Measurements from ENCODE around the gene GFY. TPM values are rescaled to one million over a fixed set of nuclear protein-coding genes. Genes with fewer than 3 reads are reported as not detected.
A peak's percentile ranks its signal among the peaks of the same experiment; 100 is the strongest.

Gene GFY
- total and polyA plus RNA-seq, 9 of the 15 experiments (the other 6 are each of a cell fraction or from before 2014, with no cell fraction given), result 0.06 to 0.40 (median 0.19) TPM; not detected in 3

DNA sequence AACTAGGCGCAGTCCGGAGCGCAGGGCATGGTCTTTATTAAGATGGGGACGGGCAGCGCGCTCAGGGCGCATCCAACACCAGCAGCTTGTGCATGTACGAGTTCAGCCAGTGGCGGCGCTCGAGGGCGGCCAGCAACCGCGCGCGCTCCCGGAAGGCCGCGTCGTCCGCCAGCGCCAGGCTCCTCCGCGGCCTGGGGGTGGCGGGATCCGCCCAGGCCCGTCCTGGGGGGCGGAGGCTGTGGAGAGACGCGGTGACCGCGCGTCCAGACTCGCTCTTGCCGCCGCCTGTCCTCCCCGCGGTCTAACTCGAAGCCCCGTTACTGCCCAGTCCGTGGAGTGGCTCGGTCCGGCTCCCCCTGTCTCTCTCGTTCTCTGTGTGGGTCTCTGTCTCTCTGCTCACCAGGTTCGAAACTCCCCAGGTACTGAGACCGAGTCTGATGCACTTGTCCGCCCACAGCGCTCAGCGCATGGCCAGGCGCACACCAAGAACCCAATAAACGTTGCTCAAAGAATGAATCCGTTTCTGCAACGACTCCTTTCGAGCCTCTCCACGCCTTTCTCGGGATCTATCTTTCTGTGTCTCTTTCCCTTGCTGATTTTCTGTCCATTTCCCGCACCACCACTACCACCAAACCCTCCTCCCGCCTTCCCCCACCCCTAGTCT, 2.6 kb upstream of the GFY start (continued):
- TF ChIP-seq XRCC3 (IDR thresholded peaks at IDR 0.05) (no peak), SUPT5H (IDR thresholded peaks at IDR 0.05) (peak; percentile 61; the same call in 1 of the 2 replicates), ZNF589 (CRISPR knock-in tag; IDR thresholded peaks at IDR 0.05; ENCODE audit: low read depth) (peak; percentile 74), SMARCE1 (IDR thresholded peaks at IDR 0.05) (no peak), ZNF316 (IDR thresholded peaks at IDR 0.05) (no peak), MXI1 (IDR thresholded peaks at IDR 0.05; ENCODE audit: low read depth, low read length) (no peak), ZNF146 (CRISPR knock-in tag; IDR thresholded peaks at IDR 0.05; ENCODE audit: unreplicated experiment) (no peak), MEIS2 (IDR thresholded peaks at IDR 0.05; ENCODE audit: partially characterized antibody) (peak; percentile 6), GATAD2B (IDR thresholded peaks at IDR 0.05; ENCODE audit: borderline replicate concordance) (no peak; the same call in 1 of the 2 replicates), DACH1 (IDR thresholded peaks at IDR 0.05; ENCODE audit: partially characterized antibody) (no peak), FOXA3 (CRISPR knock-in tag; conservative IDR thresholded peaks at IDR 0.05 in 1 of 2, IDR thresholded peaks at IDR 0.05 in 1 of 2) (peak in 1 of 2 experiments; percentile 64; a peak in 1 of 4 replicates), ZKSCAN1 (IDR thresholded peaks at IDR 0.05; ENCODE audit: low read depth, low read length) (0 out of 2 replicates have a peak, but pooled peaks have one; percentile 29), MYC (IDR thresholded peaks at IDR 0.05; ENCODE audit: low read depth, low read length) (peak; percentile 71), MYC (CRISPR knock-in tag; IDR thresholded peaks at IDR 0.05; ENCODE audit: borderline replicate concordance, low read depth) (no peak), DMBX1 (CRISPR knock-in tag; IDR thresholded peaks at IDR 0.05; ENCODE audit: borderline replicate concordance) (peak; percentile 81), FOXJ2 (tag; IDR thresholded peaks at IDR 0.05) (no peak), HSF4 (CRISPR knock-in tag; IDR thresholded peaks at IDR 0.05; ENCODE audit: borderline replicate concordance) (no peak)
- TF ChIP-seq, protein P1, sequence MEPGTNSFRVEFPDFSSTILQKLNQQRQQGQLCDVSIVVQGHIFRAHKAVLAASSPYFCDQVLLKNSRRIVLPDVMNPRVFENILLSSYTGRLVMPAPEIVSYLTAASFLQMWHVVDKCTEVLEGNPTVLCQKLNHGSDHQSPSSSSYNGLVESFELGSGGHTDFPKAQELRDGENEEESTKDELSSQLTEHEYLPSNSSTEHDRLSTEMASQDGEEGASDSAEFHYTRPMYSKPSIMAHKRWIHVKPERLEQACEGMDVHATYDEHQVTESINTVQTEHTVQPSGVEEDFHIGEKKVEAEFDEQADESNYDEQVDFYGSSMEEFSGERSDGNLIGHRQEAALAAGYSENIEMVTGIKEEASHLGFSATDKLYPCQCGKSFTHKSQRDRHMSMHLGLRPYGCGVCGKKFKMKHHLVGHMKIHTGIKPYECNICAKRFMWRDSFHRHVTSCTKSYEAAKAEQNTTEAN (CRISPR knock-in tag; IDR thresholded peaks at IDR 0.05), result no peak
- TF ChIP-seq, protein P2, sequence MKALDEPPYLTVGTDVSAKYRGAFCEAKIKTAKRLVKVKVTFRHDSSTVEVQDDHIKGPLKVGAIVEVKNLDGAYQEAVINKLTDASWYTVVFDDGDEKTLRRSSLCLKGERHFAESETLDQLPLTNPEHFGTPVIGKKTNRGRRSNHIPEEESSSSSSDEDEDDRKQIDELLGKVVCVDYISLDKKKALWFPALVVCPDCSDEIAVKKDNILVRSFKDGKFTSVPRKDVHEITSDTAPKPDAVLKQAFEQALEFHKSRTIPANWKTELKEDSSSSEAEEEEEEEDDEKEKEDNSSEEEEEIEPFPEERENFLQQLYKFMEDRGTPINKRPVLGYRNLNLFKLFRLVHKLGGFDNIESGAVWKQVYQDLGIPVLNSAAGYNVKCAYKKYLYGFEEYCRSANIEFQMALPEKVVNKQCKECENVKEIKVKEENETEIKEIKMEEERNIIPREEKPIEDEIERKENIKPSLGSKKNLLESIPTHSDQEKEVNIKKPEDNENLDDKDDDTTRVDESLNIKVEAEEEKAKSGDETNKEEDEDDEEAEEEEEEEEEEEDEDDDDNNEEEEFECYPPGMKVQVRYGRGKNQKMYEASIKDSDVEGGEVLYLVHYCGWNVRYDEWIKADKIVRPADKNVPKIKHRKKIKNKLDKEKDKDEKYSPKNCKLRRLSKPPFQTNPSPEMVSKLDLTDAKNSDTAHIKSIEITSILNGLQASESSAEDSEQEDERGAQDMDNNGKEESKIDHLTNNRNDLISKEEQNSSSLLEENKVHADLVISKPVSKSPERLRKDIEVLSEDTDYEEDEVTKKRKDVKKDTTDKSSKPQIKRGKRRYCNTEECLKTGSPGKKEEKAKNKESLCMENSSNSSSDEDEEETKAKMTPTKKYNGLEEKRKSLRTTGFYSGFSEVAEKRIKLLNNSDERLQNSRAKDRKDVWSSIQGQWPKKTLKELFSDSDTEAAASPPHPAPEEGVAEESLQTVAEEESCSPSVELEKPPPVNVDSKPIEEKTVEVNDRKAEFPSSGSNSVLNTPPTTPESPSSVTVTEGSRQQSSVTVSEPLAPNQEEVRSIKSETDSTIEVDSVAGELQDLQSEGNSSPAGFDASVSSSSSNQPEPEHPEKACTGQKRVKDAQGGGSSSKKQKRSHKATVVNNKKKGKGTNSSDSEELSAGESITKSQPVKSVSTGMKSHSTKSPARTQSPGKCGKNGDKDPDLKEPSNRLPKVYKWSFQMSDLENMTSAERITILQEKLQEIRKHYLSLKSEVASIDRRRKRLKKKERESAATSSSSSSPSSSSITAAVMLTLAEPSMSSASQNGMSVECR (CRISPR knock-in tag; IDR thresholded peaks at IDR 0.05), result 0 out of 2 replicates have a peak, but pooled peaks have one; percentile 38
- TF ChIP-seq, protein P3, sequence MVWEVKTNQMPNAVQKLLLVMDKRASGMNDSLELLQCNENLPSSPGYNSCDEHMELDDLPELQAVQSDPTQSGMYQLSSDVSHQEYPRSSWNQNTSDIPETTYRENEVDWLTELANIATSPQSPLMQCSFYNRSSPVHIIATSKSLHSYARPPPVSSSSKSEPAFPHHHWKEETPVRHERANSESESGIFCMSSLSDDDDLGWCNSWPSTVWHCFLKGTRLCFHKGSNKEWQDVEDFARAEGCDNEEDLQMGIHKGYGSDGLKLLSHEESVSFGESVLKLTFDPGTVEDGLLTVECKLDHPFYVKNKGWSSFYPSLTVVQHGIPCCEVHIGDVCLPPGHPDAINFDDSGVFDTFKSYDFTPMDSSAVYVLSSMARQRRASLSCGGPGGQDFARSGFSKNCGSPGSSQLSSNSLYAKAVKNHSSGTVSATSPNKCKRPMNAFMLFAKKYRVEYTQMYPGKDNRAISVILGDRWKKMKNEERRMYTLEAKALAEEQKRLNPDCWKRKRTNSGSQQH (CRISPR knock-in tag; IDR thresholded peaks at IDR 0.05), result no peak
- TF ChIP-seq, protein P4, sequence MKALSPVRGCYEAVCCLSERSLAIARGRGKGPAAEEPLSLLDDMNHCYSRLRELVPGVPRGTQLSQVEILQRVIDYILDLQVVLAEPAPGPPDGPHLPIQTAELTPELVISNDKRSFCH (CRISPR knock-in tag; IDR thresholded peaks at IDR 0.05), result no peak
- TF ChIP-seq, protein P4 (tag; IDR thresholded peaks at IDR 0.05), result peak; percentile 83; the same call in 1 of the 2 replicates
